ENCODE results near the gene C8G. TPM values are rescaled to one million over a fixed set of nuclear protein-coding genes. Genes with fewer than 3 reads are reported as not detected.

The C8G gene
- total and polyA plus RNA-seq, 2 of the 13 experiments (the other 11 are each of a cell fraction or from before 2014, with no cell fraction given) = 4.9 to 12.8 TPM

GRCh38 chr9:136947028-136947891 is 2.2 kb downstream of the C8G start:
- H3K79me2 ChIP-seq (ENCODE audit: insufficient read depth, low read length) = peaks cover 15% of the 10 kb centered on the region
- H3K27ac ChIP-seq (ENCODE audit: extremely low read length, insufficient read depth, low read length) = peak overlapping the region; percentile 95
- ATAC-seq = no peak
- FAIRE-seq = no peak
- intact Hi-C loops (cut with micrococcal nuclease; ENCODE audit: unreplicated experiment) (loop anchor here (2.0 kb wide), 1 partner anchor 46 kb away; the partner anchor contains the start of gene PAXX), in situ Hi-C loops (cut with HindIII; ENCODE audit: extremely low pct_ligation_motif_present, low pct_unique_long_range_greater_than_20kb) (loop anchor here (5.0 kb wide), 1 partner anchor 85 kb away; the partner anchor contains the start of gene FUT7)
- H3K9ac ChIP-seq (ENCODE audit: insufficient read depth, low read depth, low read length) = peak overlapping the region; percentile 17
- BruUV-seq (replicated peaks) = no TSS peak
- peaks cover 3 to 5% of the 10 kb centered on the region in 2 experiments; a peak in 2 of 5 replicates for H3K36me3 ChIP-seq (replicated peaks in 1 of 2; ENCODE audit: control insufficient read depth in 1 of 2, insufficient read depth in 2 of 2, low read length in 2 of 2)
- no peak for DNase-seq (ENCODE audit: low spot score)
- H3K4me3 ChIP-seq (replicated peaks in 1 of 3; ENCODE audit: insufficient read depth in 1 of 3, low read depth in 2 of 3, low read length in 3 of 3) = peak overlapping the region in 2 of 3 experiments; percentile 26 to 45; a peak in 4 of 6 replicates
- ChIA-PET CTCF (ENCODE audit: low intra/inter-chr PET ratio, low total read pairs) (interaction anchor here (1.1 to 1.7 kb wide), 2 partner anchors 81 to 88 kb away, joined by 3 to 15 read pairs; no protein-coding TSS in a partner anchor), POLR2A (interaction anchor here (0.6 to 2.5 kb wide), 14 partner anchors 8 to 147 kb away, joined by 3 to 11 read pairs (median 6); partner anchors contain the start of genes CLIC3 and TRAF2)
- no peaks in the 10 kb centered on the region for H3K9me3 ChIP-seq (ENCODE audit: low read length)
- H3K4me1 ChIP-seq (ENCODE audit: insufficient read depth, low read length) = peaks cover 59% of the 10 kb centered on the region
- H3K4me2 ChIP-seq (ENCODE audit: low read depth, low read length) = peak overlapping the region; percentile 62
- H3K27me3 ChIP-seq (ENCODE audit: control insufficient read depth in 1 of 2, insufficient read depth in 2 of 2, low read length in 2 of 2) = no peaks in the 10 kb centered on the region
- 75% methylated on average over 21 of the region's 26 CpGs for WGBS (ENCODE audit: low lambda C conversion rate)
- H2AFZ ChIP-seq (ENCODE audit: low read length) = no peak overlapping the region
- no peaks in the 10 kb centered on the region for H4K20me1 ChIP-seq (ENCODE audit: insufficient read depth, low read length)
- TF ChIP-seq ATF4 (CRISPR knock-in tag; IDR thresholded peaks at IDR 0.05) (no peak), IKZF4 (CRISPR knock-in tag; IDR thresholded peaks at IDR 0.05; ENCODE audit: borderline replicate concordance, low read depth, not compliant biosample characterization) (peak; percentile 43), ZKSCAN1 (IDR thresholded peaks at IDR 0.05; ENCODE audit: low read length) (peak; percentile 67), DR1 (CRISPR knock-in tag; IDR thresholded peaks at IDR 0.05) (0 out of 2 replicates have a peak, but pooled peaks have one; percentile 2), HNRNPLL (IDR thresholded peaks at IDR 0.05; ENCODE audit: low read depth, low read length, poor library complexity, severe bottlenecking) (peak; percentile 16), SOX6 (IDR thresholded peaks at IDR 0.05) (no peak), SOX6 (CRISPR knock-in tag; IDR thresholded peaks at IDR 0.05) (no peak), YEATS2 (CRISPR knock-in tag; IDR thresholded peaks at IDR 0.05; ENCODE audit: borderline replicate concordance) (no peak), NR2F1 (CRISPR knock-in tag; IDR thresholded peaks at IDR 0.05) (no peak), CREBL2 (CRISPR knock-in tag; IDR thresholded peaks at IDR 0.05; ENCODE audit: borderline replicate concordance) (0 out of 2 replicates have a peak, but pooled peaks have one; percentile 46), KLF13 (CRISPR knock-in tag; IDR thresholded peaks at IDR 0.05) (no peak), ZNF766 (CRISPR knock-in tag; IDR thresholded peaks at IDR 0.05; ENCODE audit: borderline replicate concordance) (0 out of 2 replicates have a peak, but pooled peaks have one; percentile 10), ZFP90 (CRISPR knock-in tag; IDR thresholded peaks at IDR 0.05; ENCODE audit: borderline replicate concordance) (0 out of 2 replicates have a peak, but pooled peaks have one; percentile 11), NFE2L2 (IDR thresholded peaks at IDR 0.05; ENCODE audit: low read length) (no peak), ZNF333 (CRISPR knock-in tag; IDR thresholded peaks at IDR 0.05; ENCODE audit: borderline replicate concordance) (no peak), HNRNPL (IDR thresholded peaks at IDR 0.05; ENCODE audit: low read depth, low read length) (peak; percentile 74; the same call in 1 of the 2 replicates)
- TF ChIP-seq, protein P1, sequence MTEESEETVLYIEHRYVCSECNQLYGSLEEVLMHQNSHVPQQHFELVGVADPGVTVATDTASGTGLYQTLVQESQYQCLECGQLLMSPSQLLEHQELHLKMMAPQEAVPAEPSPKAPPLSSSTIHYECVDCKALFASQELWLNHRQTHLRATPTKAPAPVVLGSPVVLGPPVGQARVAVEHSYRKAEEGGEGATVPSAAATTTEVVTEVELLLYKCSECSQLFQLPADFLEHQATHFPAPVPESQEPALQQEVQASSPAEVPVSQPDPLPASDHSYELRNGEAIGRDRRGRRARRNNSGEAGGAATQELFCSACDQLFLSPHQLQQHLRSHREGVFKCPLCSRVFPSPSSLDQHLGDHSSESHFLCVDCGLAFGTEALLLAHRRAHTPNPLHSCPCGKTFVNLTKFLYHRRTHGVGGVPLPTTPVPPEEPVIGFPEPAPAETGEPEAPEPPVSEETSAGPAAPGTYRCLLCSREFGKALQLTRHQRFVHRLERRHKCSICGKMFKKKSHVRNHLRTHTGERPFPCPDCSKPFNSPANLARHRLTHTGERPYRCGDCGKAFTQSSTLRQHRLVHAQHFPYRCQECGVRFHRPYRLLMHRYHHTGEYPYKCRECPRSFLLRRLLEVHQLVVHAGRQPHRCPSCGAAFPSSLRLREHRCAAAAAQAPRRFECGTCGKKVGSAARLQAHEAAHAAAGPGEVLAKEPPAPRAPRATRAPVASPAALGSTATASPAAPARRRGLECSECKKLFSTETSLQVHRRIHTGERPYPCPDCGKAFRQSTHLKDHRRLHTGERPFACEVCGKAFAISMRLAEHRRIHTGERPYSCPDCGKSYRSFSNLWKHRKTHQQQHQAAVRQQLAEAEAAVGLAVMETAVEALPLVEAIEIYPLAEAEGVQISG (CRISPR knock-in tag; IDR thresholded peaks at IDR 0.05) = no peak
- TF ChIP-seq, protein P2, sequence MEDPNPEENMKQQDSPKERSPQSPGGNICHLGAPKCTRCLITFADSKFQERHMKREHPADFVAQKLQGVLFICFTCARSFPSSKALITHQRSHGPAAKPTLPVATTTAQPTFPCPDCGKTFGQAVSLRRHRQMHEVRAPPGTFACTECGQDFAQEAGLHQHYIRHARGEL (CRISPR knock-in tag; IDR thresholded peaks at IDR 0.05) = no peak
